ENCODE results near the gene H6PD.

H6PD gene

DNA sequence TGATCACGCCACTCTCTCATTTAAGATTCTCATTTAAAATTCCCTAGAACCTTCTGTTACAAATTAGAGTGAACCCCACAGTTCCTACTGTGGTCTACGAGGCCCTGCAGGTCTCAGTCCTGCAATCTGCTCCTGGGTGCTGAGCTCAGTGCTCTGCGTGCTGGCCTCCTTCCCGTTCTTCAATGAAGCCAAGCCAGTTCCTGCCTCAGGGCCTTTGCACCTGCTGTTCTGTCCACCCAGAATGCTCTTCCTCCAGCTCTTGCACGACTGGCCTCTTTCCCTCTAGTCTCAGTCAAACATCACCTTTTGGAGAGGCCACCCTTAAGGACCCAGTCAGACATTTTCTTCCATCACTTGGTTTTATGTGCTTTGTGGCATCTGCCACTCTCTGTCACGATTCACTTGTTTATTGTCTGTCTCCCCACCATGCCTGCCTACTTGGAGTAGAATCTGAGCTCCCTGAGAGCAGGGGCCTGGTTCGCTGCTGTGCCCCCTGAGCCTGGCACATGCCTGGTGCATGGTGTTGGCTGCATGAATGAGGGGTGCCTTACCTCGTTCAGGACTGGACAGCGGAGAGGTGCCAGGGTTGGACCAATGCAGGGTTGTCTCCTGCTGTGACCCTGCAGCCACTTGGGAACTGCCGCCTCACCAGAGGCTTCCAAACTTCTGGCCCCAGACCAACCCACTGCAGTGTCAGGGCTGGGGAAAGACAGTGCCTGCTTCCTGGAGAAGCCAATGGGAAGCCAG lies 9.7 kb upstream of the H6PD start:
- TF ChIP-seq, protein P1, sequence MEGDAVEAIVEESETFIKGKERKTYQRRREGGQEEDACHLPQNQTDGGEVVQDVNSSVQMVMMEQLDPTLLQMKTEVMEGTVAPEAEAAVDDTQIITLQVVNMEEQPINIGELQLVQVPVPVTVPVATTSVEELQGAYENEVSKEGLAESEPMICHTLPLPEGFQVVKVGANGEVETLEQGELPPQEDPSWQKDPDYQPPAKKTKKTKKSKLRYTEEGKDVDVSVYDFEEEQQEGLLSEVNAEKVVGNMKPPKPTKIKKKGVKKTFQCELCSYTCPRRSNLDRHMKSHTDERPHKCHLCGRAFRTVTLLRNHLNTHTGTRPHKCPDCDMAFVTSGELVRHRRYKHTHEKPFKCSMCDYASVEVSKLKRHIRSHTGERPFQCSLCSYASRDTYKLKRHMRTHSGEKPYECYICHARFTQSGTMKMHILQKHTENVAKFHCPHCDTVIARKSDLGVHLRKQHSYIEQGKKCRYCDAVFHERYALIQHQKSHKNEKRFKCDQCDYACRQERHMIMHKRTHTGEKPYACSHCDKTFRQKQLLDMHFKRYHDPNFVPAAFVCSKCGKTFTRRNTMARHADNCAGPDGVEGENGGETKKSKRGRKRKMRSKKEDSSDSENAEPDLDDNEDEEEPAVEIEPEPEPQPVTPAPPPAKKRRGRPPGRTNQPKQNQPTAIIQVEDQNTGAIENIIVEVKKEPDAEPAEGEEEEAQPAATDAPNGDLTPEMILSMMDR (IDR thresholded peaks at IDR 0.05; ENCODE audit: low read depth, low read length, missing control alignments), result no peak
- DNase-seq (ENCODE audit: extremely low read depth, low read depth), result no peak
- H3K4me3 ChIP-seq (replicated peaks; ENCODE audit: low read depth, low read length), result no peak overlapping the region

GRCh38 chr1:9225411-9225785 lies 9.2 kb upstream of the H6PD start:
- TF ChIP-seq, protein P1 (IDR thresholded peaks at IDR 0.05; ENCODE audit: low read depth, low read length, missing control alignments), result no peak
- H3K4me3 ChIP-seq (replicated peaks; ENCODE audit: low read depth, low read length), result no peak overlapping the region
- no peak for DNase-seq (ENCODE audit: extremely low read depth, low read depth)

- TF ChIP-seq, protein P1 (IDR thresholded peaks at IDR 0.05; ENCODE audit: low read depth, low read length, missing control alignments), result no peak
- no peak for DNase-seq (ENCODE audit: extremely low read depth, low read depth)
- no peak overlapping the region for H3K4me3 ChIP-seq (replicated peaks; ENCODE audit: low read depth, low read length)
These were observed 6.0 kb upstream of the H6PD start for GRCh38 chr1:9228609-9229008.

DNA sequence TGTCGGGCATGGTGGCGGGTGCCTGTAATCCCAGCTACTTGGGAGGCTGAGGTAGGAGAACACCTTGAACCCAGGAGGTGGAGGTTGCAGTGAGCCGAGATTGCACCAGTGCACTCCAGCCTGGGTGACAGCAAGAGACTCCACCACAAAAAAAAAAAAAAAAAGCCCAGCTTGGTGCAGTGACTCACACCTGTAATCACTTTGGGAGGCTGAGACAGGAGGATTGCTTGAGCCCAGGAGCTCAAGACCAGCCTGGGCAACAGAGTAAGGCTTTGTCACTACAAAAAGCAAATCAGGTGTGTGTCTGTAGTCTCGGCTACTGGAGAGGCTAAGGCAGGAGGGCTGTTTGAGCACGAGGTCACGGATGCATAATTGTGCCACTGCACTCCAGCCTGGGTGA lies 5.0 kb upstream of the H6PD start:
- TF ChIP-seq, protein P1 (IDR thresholded peaks at IDR 0.05; ENCODE audit: low read depth, low read length, missing control alignments), result no peak
- H3K4me3 ChIP-seq (replicated peaks; ENCODE audit: low read depth, low read length), result no peak overlapping the region
- DNase-seq (ENCODE audit: extremely low read depth, low read depth), result no peak

DNA sequence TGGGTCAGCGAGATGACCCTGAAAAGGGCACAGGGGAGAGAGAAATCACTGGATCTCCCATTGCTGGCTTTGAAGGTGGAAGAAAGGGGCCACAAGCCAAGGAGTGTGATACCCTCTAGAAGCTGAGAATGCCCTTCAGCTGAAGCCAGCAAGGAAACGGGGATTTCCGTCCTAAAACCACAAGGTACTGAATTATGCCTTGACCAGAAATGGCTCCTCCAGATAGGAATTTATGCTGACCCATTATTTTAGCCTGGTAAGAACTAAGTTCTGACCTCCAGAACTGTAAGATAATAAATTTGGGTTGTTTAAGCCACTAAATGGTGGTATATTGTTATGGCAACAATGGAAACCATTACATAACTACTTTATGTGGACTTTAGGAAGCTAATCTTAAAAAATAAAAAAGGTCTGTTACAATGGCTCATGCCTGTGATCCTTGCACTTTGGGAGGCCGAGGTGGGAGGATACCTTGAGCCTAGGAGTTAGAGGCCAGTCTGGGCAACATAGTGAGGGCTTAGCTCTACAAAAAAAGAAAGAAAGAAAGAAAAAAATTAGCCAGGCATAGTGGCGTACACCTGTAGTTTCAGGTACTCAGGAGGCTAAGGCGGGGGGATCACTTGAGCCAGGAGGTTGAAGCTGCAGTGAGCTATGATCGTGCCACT lies 3.6 kb upstream of the H6PD start:
- no peak for DNase-seq (ENCODE audit: extremely low read depth, low read depth)
- TF ChIP-seq, protein P1 (IDR thresholded peaks at IDR 0.05; ENCODE audit: low read depth, low read length, missing control alignments), result no peak
- no peak overlapping the region for H3K4me3 ChIP-seq (replicated peaks; ENCODE audit: low read depth, low read length)

- H3K4me3 ChIP-seq (replicated peaks; ENCODE audit: low read depth, low read length), result no peak overlapping the region
- DNase-seq (ENCODE audit: extremely low read depth, low read depth), result no peak
- TF ChIP-seq, protein P1 (IDR thresholded peaks at IDR 0.05; ENCODE audit: low read depth, low read length, missing control alignments), result no peak
These were observed 2.8 kb upstream of the H6PD start for GRCh38 chr1:9231648-9232332.

Measured in HFF-Myc (cell line).